Loucy (cell line): ENCODE measurements around the gene BTBD9.

Experiments used
- H2AFZ ChIP-seq: fragments of 200-600 bp; sonication (generic); 2 replicates; pipeline ENCODE4 v1.6.0; 2016; ENCODE audit warnings: antibody characterized with exemption, mild to moderate bottlenecking, low read length, moderate library complexity
- H3F3A ChIP-seq: fragments of 200-600 bp; 2 replicates; pipeline ENCODE4 v1.6.0; 2016; ENCODE audit warnings: antibody characterized with exemption, low read depth, mild to moderate bottlenecking
- H3K27me3 ChIP-seq: fragments of 200-600 bp; sonication (generic); 2 replicates; pipeline ENCODE4 v1.6.1; 2014; ENCODE audit warnings: low read length, mild to moderate bottlenecking; ENCODE audit not compliant: insufficient read depth, poor library complexity, severe bottlenecking
- H3K36me3 ChIP-seq: fragments of 200-600 bp; sonication (generic); 2 replicates; pipeline ENCODE4 v1.6.1; 2016; ENCODE audit warnings: low read length; ENCODE audit not compliant: insufficient read depth
- H3K4me1 ChIP-seq: fragments of 200-600 bp; sonication (generic); 2 replicates; pipeline ENCODE4 v1.5.1; 2014; ENCODE audit warnings: low read length, mild to moderate bottlenecking; ENCODE audit not compliant: insufficient read depth, poor library complexity, severe bottlenecking
- H3K4me2 ChIP-seq: fragments of 200-600 bp; sonication (generic); 2 replicates; pipeline ENCODE4 v1.6.0; 2014; ENCODE audit warnings: antibody characterized with exemption, low read length, low read depth, mild to moderate bottlenecking; ENCODE audit not compliant: poor library complexity, severe bottlenecking
- H3K4me3 ChIP-seq: fragments of 200-600 bp; sonication (generic); 2 replicates; pipeline ENCODE4 v1.5.1; 2014; ENCODE audit warnings: low read length, mild to moderate bottlenecking, mixed read lengths; ENCODE audit not compliant: poor library complexity, severe bottlenecking
- H3K79me2 ChIP-seq: fragments of 200-600 bp; sonication (generic); 2 replicates; pipeline ENCODE4 v1.6.1; 2014; ENCODE audit warnings: low read length; ENCODE audit not compliant: insufficient read depth
- H3K9ac ChIP-seq: fragments of 200-600 bp; sonication (generic); 2 replicates; pipeline ENCODE4 v1.6.0; 2014; ENCODE audit warnings: mild to moderate bottlenecking, low read depth, low read length, moderate library complexity; ENCODE audit not compliant: poor library complexity, severe bottlenecking
- H3K9me2 ChIP-seq: fragments of 200-600 bp; sonication (generic); replicated peaks from 2 replicates; pipeline ENCODE4 v1.6.1; 2016; ENCODE audit warnings: low read depth, low read length, mixed read lengths
- H3K9me3 ChIP-seq: fragments of 200-600 bp; sonication (generic); 2 replicates; pipeline ENCODE4 v1.6.1; 2014; ENCODE audit warnings: mild to moderate bottlenecking, antibody characterized with exemption, low read length, low read depth; ENCODE audit not compliant: insufficient read depth
- H4K20me1 ChIP-seq: fragments of 200-600 bp; sonication (generic); 2 replicates; pipeline ENCODE4 v1.6.0; 2014; ENCODE audit warnings: antibody characterized with exemption, low read length, mild to moderate bottlenecking; ENCODE audit not compliant: insufficient read depth, poor library complexity, severe bottlenecking
- EZH2phosphoT487 ChIP-seq: fragments of 200-600 bp; IDR thresholded peaks from 2 replicates; pipeline ENCODE4 v1.6.1; 2018; ENCODE audit warnings: antibody characterized with exemption, mild to moderate bottlenecking, moderate library complexity, borderline replicate concordance
- TF ChIP-seq, protein P1 (sequence below): fragments of 200-600 bp; sonication (generic); conservative IDR thresholded peaks from 2 replicates; pipeline ENCODE4 v1.5.1; 2014; ENCODE audit warnings: mild to moderate bottlenecking, antibody characterized with exemption, low read length

Gene BTBD9

DNA sequence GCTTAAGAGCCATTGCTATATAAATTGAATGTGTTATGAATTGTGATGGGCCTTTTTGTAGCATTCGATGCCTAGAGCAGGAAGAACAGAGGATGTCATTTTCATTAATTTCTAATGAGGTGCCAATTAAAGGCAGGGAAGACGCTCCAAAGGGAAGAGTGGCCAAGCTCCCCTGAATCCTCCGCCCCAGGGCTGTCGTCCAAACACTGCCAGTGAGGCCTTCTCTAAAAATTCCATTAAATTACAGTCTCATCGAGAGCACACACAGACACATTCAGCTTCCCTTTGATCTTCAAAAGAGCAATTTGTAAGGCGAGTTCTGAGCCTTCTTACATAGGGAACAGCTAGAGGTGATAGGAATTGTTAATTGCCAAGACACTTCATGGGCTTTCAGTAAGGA lies 520.2 kb downstream of the BTBD9 start:
- Histone ChIP-seq H2AFZ (no peak overlapping the region), H3K4me2 (no peak overlapping the region), H3K9me2 (no peaks in the 10 kb centered on the region), H3K4me3 (no peak overlapping the region), H3K9me3 (no peaks in the 10 kb centered on the region), H3K4me1 (peaks cover 14% of the 10 kb centered on the region), H4K20me1 (no peaks in the 10 kb centered on the region), H3F3A (no peaks in the 10 kb centered on the region), H3K27me3 (no peaks in the 10 kb centered on the region), H3K36me3 (peaks cover 52% of the 10 kb centered on the region; the same call in 1 of the 2 replicates), H3K79me2 (0 out of 2 replicates have a peak, but pooled peaks cover under 1% of the 10 kb centered on the region), H3K9ac (no peak overlapping the region)
- no peak for TF ChIP-seq EZH2phosphoT487
- TF ChIP-seq, protein P1, sequence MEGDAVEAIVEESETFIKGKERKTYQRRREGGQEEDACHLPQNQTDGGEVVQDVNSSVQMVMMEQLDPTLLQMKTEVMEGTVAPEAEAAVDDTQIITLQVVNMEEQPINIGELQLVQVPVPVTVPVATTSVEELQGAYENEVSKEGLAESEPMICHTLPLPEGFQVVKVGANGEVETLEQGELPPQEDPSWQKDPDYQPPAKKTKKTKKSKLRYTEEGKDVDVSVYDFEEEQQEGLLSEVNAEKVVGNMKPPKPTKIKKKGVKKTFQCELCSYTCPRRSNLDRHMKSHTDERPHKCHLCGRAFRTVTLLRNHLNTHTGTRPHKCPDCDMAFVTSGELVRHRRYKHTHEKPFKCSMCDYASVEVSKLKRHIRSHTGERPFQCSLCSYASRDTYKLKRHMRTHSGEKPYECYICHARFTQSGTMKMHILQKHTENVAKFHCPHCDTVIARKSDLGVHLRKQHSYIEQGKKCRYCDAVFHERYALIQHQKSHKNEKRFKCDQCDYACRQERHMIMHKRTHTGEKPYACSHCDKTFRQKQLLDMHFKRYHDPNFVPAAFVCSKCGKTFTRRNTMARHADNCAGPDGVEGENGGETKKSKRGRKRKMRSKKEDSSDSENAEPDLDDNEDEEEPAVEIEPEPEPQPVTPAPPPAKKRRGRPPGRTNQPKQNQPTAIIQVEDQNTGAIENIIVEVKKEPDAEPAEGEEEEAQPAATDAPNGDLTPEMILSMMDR, result no peak

DNA sequence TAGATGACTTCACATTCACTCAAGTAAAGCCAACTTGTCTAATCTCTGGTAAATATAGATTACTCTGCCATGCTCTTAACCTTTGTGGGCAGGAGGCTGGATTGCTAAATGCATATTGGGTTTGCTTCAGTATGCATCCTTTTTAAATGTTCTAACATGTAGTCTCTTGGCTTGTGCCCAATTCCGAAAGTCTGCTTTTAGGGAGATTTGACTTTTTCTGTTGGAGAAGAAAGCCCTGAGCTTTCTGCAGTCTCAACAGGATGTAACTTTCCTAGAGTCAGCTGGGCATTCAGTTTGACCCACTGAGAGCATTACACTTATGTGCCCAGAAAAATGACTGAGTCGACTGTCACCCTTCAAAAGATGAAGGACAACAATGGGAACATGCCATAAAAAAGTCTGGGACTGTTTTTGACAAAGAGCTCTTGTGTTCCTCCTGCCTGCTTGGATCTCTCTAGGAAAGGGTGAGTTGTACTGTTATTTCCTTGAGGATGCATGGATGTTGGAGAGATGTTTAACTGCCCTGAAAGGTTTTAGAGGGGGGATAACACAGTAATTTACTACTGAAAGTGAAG lies 520.9 kb downstream of the BTBD9 start:
- Histone ChIP-seq H3K4me3 (no peak overlapping the region), H2AFZ (no peak overlapping the region), H3K79me2 (peaks cover 7% of the 10 kb centered on the region; the same call in 1 of the 2 replicates), H3K9ac (no peak overlapping the region), H3K4me1 (peaks cover 14% of the 10 kb centered on the region), H4K20me1 (no peaks in the 10 kb centered on the region), H3F3A (no peaks in the 10 kb centered on the region), H3K9me3 (no peaks in the 10 kb centered on the region), H3K9me2 (no peaks in the 10 kb centered on the region), H3K27me3 (no peaks in the 10 kb centered on the region), H3K36me3 (peaks cover 52% of the 10 kb centered on the region; the same call in 1 of the 2 replicates), H3K4me2 (no peak overlapping the region)
- TF ChIP-seq, protein P1, result no peak
- TF ChIP-seq EZH2phosphoT487, result no peak
